Liver (tissue), 9 donors: ENCODE data around the gene SLC25A21. TPM values are rescaled to one million over a fixed set of nuclear protein-coding genes. Genes with fewer than 3 reads are reported as not detected.

ENCODE experiments used
- DNase-seq: peaks from one replicate; pipeline ENCODE4 v3.0.0-alpha.2; 2017; ENCODE audit warnings: low spot score
- H3K27ac ChIP-seq, 2 donors: one replicate each; pipeline ENCODE4 v1.7.0; 2013; ENCODE audit warnings: inconsistent platforms in 2 of 2, low read length in 2 of 2, control low read depth in 1 of 2, low read depth in 1 of 2, mild to moderate bottlenecking in 1 of 2
- H3K27me3 ChIP-seq, 4 donors: one replicate each; pipeline versions ENCODE4 v1.6.1 to v1.7.0; 2013; ENCODE audit warnings: low read length in 3 of 4, inconsistent platforms in 1 of 4, mild to moderate bottlenecking in 1 of 4, moderate library complexity in 1 of 4; ENCODE audit not compliant: control insufficient read depth in 4 of 4, insufficient read depth in 4 of 4
- H3K36me3 ChIP-seq, 4 donors: one replicate each; pipeline versions ENCODE4 v1.6.1 to v1.7.0; 2013; ENCODE audit warnings: low read length in 3 of 4, mild to moderate bottlenecking in 3 of 4, low read depth in 1 of 4, moderate library complexity in 1 of 4; ENCODE audit not compliant: control insufficient read depth in 4 of 4, insufficient read depth in 3 of 4
- H3K4me1 ChIP-seq, 4 donors: one replicate each; pipeline versions ENCODE4 v1.6.1 to v1.7.0; 2013; ENCODE audit warnings: low read length in 3 of 4, mild to moderate bottlenecking in 3 of 4, moderate library complexity in 1 of 4; ENCODE audit not compliant: control insufficient read depth in 4 of 4, insufficient read depth in 4 of 4
- H3K4me3 ChIP-seq, 3 donors: one replicate each; pipeline versions ENCODE4 v1.6.1 to v1.7.0; 2013; ENCODE audit warnings: low read length in 3 of 3, control low read depth in 1 of 3, low read depth in 1 of 3, mild to moderate bottlenecking in 1 of 3
- H3K9ac ChIP-seq, 2 donors: one replicate each; pipeline ENCODE4 v1.7.0; 2013; ENCODE audit warnings: low read length in 2 of 2, mild to moderate bottlenecking in 2 of 2, moderate library complexity in 2 of 2, control low read depth in 1 of 2, low read depth in 1 of 2
- H3K9me3 ChIP-seq, 4 donors: one replicate each; pipeline versions ENCODE4 v1.6.1 to v1.7.0; 2013; ENCODE audit warnings: low read length in 3 of 4; ENCODE audit not compliant: control insufficient read depth in 4 of 4
- ATF3 ChIP-seq: IDR thresholded peaks from 2 replicates; pipeline ENCODE4 v1.6.1; 2016; ENCODE audit warnings: antibody characterized with exemption
- EGR1 ChIP-seq, 2 donors: IDR thresholded peaks; 2 replicates each; pipeline ENCODE4 v1.6.1; 2016 to 2018; ENCODE audit warnings: antibody characterized with exemption in 2 of 2, low read depth in 2 of 2
- FOXA1 ChIP-seq: IDR thresholded peaks from 2 replicates; pipeline ENCODE4 v1.6.1; 2016; ENCODE audit warnings: antibody characterized with exemption
- FOXA2 ChIP-seq: IDR thresholded peaks from 2 replicates; pipeline ENCODE4 v1.6.1; 2016; ENCODE audit warnings: antibody characterized with exemption
- GABPA ChIP-seq, 2 donors: IDR thresholded peaks in 1 of 2; conservative IDR thresholded peaks in 1 of 2; 2 replicates each; pipeline ENCODE4 v1.6.1; 2016; ENCODE audit warnings: antibody characterized with exemption in 2 of 2, mild to moderate bottlenecking in 1 of 2, moderate library complexity in 1 of 2
- HNF4A ChIP-seq, 2 donors: conservative IDR thresholded peaks; 2 replicates each; pipeline ENCODE4 v1.6.1; 2016; ENCODE audit warnings: antibody characterized with exemption in 2 of 2, mild to moderate bottlenecking in 2 of 2
- HNF4G ChIP-seq: IDR thresholded peaks from 2 replicates; pipeline ENCODE4 v1.6.1; 2016; ENCODE audit warnings: antibody characterized with exemption
- JUND ChIP-seq, 2 donors: IDR thresholded peaks; 2 replicates each; pipeline ENCODE4 v1.6.1; 2016; ENCODE audit warnings: antibody characterized with exemption in 2 of 2
- MAX ChIP-seq: IDR thresholded peaks from 2 replicates; pipeline ENCODE4 v1.6.1; 2016; ENCODE audit warnings: antibody characterized with exemption
- NR2F2 ChIP-seq: IDR thresholded peaks from 2 replicates; pipeline ENCODE4 v1.6.1; 2016; ENCODE audit warnings: antibody characterized with exemption
- RAD21 ChIP-seq, 2 donors: IDR thresholded peaks; 2 replicates each; pipeline ENCODE4 v1.6.1; 2016; ENCODE audit warnings: antibody characterized with exemption in 2 of 2, mild to moderate bottlenecking in 2 of 2
- RXRA ChIP-seq, 2 donors: IDR thresholded peaks; 2 replicates each; pipeline ENCODE4 v1.6.1; 2017 to 2018; ENCODE audit warnings: antibody characterized with exemption in 2 of 2, mild to moderate bottlenecking in 1 of 2
- SP1 ChIP-seq: IDR thresholded peaks from 2 replicates; pipeline ENCODE4 v1.6.1; 2018; ENCODE audit warnings: antibody characterized with exemption, mild to moderate bottlenecking
- TAF1 ChIP-seq: conservative IDR thresholded peaks from 2 replicates; pipeline ENCODE4 v1.6.1; 2016; ENCODE audit warnings: antibody characterized with exemption, mild to moderate bottlenecking
- YY1 ChIP-seq: IDR thresholded peaks from 2 replicates; pipeline ENCODE4 v1.6.1; 2016; ENCODE audit warnings: antibody characterized with exemption, mild to moderate bottlenecking
- ZBTB33 ChIP-seq: IDR thresholded peaks from 2 replicates; pipeline ENCODE4 v1.6.1; 2016; ENCODE audit warnings: antibody characterized with exemption
- WGBS: extraction: QIAGEN DNeasy Blood & Tissue Kit; methylation state at CpG from one replicate; pipeline ENCODE4 v1.1.7; 2013; 5-methylcytosine and 5-hydroxymethylcytosine counted together
- polyA plus RNA-seq, 2 donors: library from polyadenylated mRNA; stranded (reverse) in 1 of 2; unstranded in 1 of 2; fragments of 200-250 nt in 1 of 2; fragments of >200 nt in 1 of 2; fragmentation: Nextera tagmentation in 1 of 2; extraction: Ambion mirVana in 1 of 2; gene quantifications; one replicate each; pipeline versions ENCODE4 v1.2.1 to v1.2.3, GENCODE V29; 2013 to 2015
- total RNA-seq, 2 donors: library from RNA; depleted of rRNA; stranded (reverse); fragments of >200 nt; gene quantifications; one replicate each; pipeline ENCODE4 v1.2.3, GENCODE V29; 2014
- TF ChIP-seq, protein P1 (sequence below): fragments of 150-350 bp; IDR thresholded peaks from 2 replicates; pipeline ENCODE4 v1.5.1; 2017; ENCODE audit warnings: improper control_type of control experiment, low read depth, low read length; ENCODE audit not compliant: missing input control
- TF ChIP-seq, protein P2 (sequence below): IDR thresholded peaks from 2 replicates; pipeline ENCODE4 v1.6.1; 2016; ENCODE audit warnings: antibody characterized with exemption, mild to moderate bottlenecking
- donor health status: healthy.
- donor health status: healthy.
- donor health status: healthy.
- donor health status: healthy.
- donor health status: healthy.

The SLC25A21 gene
- total and polyA plus RNA-seq, 4 donors, result 0.13 to 24.3 (median 0.23) TPM

GRCh38 chr14:37094502-37094901 is 77.9 kb downstream of the SLC25A21 start:
- Histone ChIP-seq H3K36me3 (no peaks in the 10 kb centered on the region), H3K9me3 (no peaks in the 10 kb centered on the region), H3K9ac (no peak overlapping the region), H3K27me3 (no peaks in the 10 kb centered on the region), H3K4me1 (no peaks in the 10 kb centered on the region), H3K4me3 (no peak overlapping the region), H3K27ac (no peak overlapping the region)
- TF ChIP-seq ZBTB33 (no peak), HNF4A (conservative IDR thresholded peaks at IDR 0.05) (no peak), TAF1 (no peak), FOXA1 (no peak), RXRA (IDR thresholded peaks at IDR 0.05) (no peak), EGR1 (IDR thresholded peaks at IDR 0.05; ENCODE audit: low read depth in 2 of 2) (no peak), JUND (IDR thresholded peaks at IDR 0.05) (no peak), GABPA (IDR thresholded peaks at IDR 0.05 in 1 of 2, conservative IDR thresholded peaks at IDR 0.05 in 1 of 2) (no peak), YY1 (no peak), MAX (no peak)
- TF ChIP-seq, protein P1, sequence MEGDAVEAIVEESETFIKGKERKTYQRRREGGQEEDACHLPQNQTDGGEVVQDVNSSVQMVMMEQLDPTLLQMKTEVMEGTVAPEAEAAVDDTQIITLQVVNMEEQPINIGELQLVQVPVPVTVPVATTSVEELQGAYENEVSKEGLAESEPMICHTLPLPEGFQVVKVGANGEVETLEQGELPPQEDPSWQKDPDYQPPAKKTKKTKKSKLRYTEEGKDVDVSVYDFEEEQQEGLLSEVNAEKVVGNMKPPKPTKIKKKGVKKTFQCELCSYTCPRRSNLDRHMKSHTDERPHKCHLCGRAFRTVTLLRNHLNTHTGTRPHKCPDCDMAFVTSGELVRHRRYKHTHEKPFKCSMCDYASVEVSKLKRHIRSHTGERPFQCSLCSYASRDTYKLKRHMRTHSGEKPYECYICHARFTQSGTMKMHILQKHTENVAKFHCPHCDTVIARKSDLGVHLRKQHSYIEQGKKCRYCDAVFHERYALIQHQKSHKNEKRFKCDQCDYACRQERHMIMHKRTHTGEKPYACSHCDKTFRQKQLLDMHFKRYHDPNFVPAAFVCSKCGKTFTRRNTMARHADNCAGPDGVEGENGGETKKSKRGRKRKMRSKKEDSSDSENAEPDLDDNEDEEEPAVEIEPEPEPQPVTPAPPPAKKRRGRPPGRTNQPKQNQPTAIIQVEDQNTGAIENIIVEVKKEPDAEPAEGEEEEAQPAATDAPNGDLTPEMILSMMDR, result no peak
- TF ChIP-seq, protein P2, sequence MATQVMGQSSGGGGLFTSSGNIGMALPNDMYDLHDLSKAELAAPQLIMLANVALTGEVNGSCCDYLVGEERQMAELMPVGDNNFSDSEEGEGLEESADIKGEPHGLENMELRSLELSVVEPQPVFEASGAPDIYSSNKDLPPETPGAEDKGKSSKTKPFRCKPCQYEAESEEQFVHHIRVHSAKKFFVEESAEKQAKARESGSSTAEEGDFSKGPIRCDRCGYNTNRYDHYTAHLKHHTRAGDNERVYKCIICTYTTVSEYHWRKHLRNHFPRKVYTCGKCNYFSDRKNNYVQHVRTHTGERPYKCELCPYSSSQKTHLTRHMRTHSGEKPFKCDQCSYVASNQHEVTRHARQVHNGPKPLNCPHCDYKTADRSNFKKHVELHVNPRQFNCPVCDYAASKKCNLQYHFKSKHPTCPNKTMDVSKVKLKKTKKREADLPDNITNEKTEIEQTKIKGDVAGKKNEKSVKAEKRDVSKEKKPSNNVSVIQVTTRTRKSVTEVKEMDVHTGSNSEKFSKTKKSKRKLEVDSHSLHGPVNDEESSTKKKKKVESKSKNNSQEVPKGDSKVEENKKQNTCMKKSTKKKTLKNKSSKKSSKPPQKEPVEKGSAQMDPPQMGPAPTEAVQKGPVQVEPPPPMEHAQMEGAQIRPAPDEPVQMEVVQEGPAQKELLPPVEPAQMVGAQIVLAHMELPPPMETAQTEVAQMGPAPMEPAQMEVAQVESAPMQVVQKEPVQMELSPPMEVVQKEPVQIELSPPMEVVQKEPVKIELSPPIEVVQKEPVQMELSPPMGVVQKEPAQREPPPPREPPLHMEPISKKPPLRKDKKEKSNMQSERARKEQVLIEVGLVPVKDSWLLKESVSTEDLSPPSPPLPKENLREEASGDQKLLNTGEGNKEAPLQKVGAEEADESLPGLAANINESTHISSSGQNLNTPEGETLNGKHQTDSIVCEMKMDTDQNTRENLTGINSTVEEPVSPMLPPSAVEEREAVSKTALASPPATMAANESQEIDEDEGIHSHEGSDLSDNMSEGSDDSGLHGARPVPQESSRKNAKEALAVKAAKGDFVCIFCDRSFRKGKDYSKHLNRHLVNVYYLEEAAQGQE, result no peak
- DNase-seq, result no peak
- 83% methylated on average over 2 of the region's 2 CpGs for WGBS

DNA sequence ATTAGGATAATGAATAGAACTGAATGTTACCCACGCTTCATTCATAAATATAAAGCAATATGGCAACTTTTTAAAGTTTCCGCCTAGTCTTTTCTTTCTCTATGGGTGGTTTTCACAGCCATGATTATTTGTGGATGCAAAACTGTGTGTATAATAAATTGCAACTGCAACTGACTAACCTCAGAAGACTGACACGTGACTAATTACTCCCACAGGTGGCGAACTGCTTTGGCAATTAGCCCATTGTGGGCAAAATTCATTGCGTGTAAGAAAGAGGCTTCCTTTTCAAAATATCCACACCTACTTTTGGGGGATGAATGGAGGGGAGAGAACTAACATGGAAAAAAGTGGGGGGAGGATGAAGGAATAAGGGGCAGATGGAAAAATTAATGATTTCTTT is 79.0 kb downstream of the SLC25A21 start:
- TF ChIP-seq JUND (IDR thresholded peaks at IDR 0.05) (no peak), FOXA1 (no peak), HNF4G (no peak), TAF1 (no peak), RAD21 (IDR thresholded peaks at IDR 0.05) (no peak), ATF3 (no peak), GABPA (IDR thresholded peaks at IDR 0.05 in 1 of 2, conservative IDR thresholded peaks at IDR 0.05 in 1 of 2) (no peak), SP1 (no peak), FOXA2 (no peak), NR2F2 (no peak), HNF4A (conservative IDR thresholded peaks at IDR 0.05) (no peak), EGR1 (IDR thresholded peaks at IDR 0.05; ENCODE audit: low read depth in 2 of 2) (no peak)
- TF ChIP-seq, protein P2, result no peak
- TF ChIP-seq, protein P1, result no peak
- no peak for DNase-seq
- Histone ChIP-seq H3K4me3 (no peak overlapping the region), H3K27me3 (no peaks in the 10 kb centered on the region), H3K9ac (no peak overlapping the region), H3K36me3 (no peaks in the 10 kb centered on the region), H3K9me3 (no peaks in the 10 kb centered on the region), H3K4me1 (no peaks in the 10 kb centered on the region), H3K27ac (no peak overlapping the region)
- 81% methylated on average over 5 of the region's 5 CpGs for WGBS
